ENCODE results near the gene FADS2. TPM values are rescaled to one million over a fixed set of nuclear protein-coding genes. Genes with fewer than 3 reads are reported as not detected.
A peak's percentile ranks its signal among the peaks of the same experiment; 100 is the strongest.

The FADS2 gene
- total and polyA plus RNA-seq, 9 of the 15 experiments (the other 6 are each of a cell fraction or from before 2014, with no cell fraction given) = 2.9 to 42.8 (median 16.2) TPM

- peak; percentile 56; the same call in 1 of the 2 replicates for TF ChIP-seq ZNF592 (IDR thresholded peaks at IDR 0.05)
- TF ChIP-seq THAP7 (CRISPR knock-in tag; IDR thresholded peaks at IDR 0.05) = no peak
- 0 out of 2 replicates have a peak, but pooled peaks have one; percentile 17 for TF ChIP-seq ARID1B (IDR thresholded peaks at IDR 0.05)
- peak; percentile 60 for TF ChIP-seq ZNF316 (IDR thresholded peaks at IDR 0.05)
- TF ChIP-seq MAFK (IDR thresholded peaks at IDR 0.05; ENCODE audit: low read length) = peak; percentile 46; the same call in 1 of the 2 replicates
- peak; percentile 34; the same call in 1 of the 2 replicates for TF ChIP-seq DPF2 (IDR thresholded peaks at IDR 0.05)
- TF ChIP-seq NFE2 (IDR thresholded peaks at IDR 0.05; ENCODE audit: low read depth) = peak; percentile 61
- peak; percentile 28; the same call in 1 of the 2 replicates for TF ChIP-seq ATF3 (IDR thresholded peaks at IDR 0.05)
- no peak for TF ChIP-seq ATF3 (CRISPR knock-in tag; conservative IDR thresholded peaks at IDR 0.05)
- TF ChIP-seq RFX1 (IDR thresholded peaks at IDR 0.05) = no peak
- TF ChIP-seq E4F1 (CRISPR knock-in tag; IDR thresholded peaks at IDR 0.05; ENCODE audit: borderline replicate concordance) = no peak
- peak; percentile 21; the same call in 1 of the 2 replicates for TF ChIP-seq JUND (IDR thresholded peaks at IDR 0.05; ENCODE audit: borderline replicate concordance, low read depth, low read length)
- no peak; the same call in 2 of the 3 replicates for TF ChIP-seq JUND (tag; IDR thresholded peaks at IDR 0.05; ENCODE audit: borderline replicate concordance, low read depth, low read length)
- TF ChIP-seq MLX (CRISPR knock-in tag; conservative IDR thresholded peaks at IDR 0.05) = no peak
Measured at GRCh38 chr11:61820174-61820573, 7.9 kb upstream of the FADS2 start (continued).
